Activated naive CD4-positive, alpha-beta T cell treated with anti-CD3 and anti-CD28 coated beads, Interleukin-2, amount 10 ng/mL, durations not matched to agents 7 days and 5 days (primary cell): ENCODE data around the gene CTNND2.

ENCODE experiments used
- CTCF ChIA-PET: fragments of 350-600 bp; sonication (Branson Sonifier 250); formaldehyde crosslinking; loops from one replicate; lab custom pipeline; 2021; ENCODE audit warnings: antibody characterized with exemption; lab: Charles Lee
- DNase-seq: peaks from one replicate; pipeline ENCODE4 v3.0.0-alpha.2; 2020
- H3K27ac Mint-ChIP-seq: one replicate; pipeline ENCODE4 v1.8.0; 2021; ENCODE audit warnings: mild to moderate bottlenecking, moderate library complexity, mixed read lengths
- H3K27me3 Mint-ChIP-seq: one replicate; pipeline ENCODE4 v1.8.0; 2021; ENCODE audit warnings: mild to moderate bottlenecking, mixed read lengths
- H3K36me3 Mint-ChIP-seq: one replicate; pipeline ENCODE4 v1.8.0; 2021; ENCODE audit warnings: mixed read lengths
- H3K4me1 Mint-ChIP-seq: one replicate; pipeline ENCODE4 v1.8.0; 2021; ENCODE audit warnings: mixed read lengths
- H3K4me3 Mint-ChIP-seq: one replicate; pipeline ENCODE4 v1.8.0; 2021; ENCODE audit warnings: mild to moderate bottlenecking, moderate library complexity, mixed read lengths
- H3K9me3 Mint-ChIP-seq: one replicate; pipeline ENCODE4 v1.8.0; 2021; ENCODE audit warnings: mixed read lengths

The CTNND2 gene

DNA sequence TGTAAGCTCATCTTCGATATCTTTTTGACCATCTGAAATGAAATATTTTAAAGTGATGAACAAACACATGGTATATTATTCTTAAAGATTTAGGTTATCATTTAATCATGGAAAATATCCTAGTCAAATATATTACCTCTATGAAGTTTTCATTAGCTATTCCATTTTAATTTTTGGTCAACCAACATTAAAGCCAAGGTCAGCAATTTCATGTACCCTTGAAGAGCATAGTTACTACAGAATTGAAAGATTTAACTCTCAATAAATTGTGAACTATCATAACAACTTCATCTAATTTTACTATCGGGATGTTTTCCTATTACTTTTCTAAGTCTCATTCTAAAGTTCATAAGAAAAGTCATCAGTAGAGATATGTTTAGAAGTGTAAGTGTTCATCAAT lies 492.6 kb downstream of the CTNND2 start:
- no peaks in the 10 kb centered on the region for H3K27me3 Mint-ChIP-seq
- no peak overlapping the region for H3K27ac Mint-ChIP-seq
- peaks cover 5% of the 10 kb centered on the region for H3K9me3 Mint-ChIP-seq
- CTCF ChIA-PET = no interaction called here
- DNase-seq = no peak
- H3K4me3 Mint-ChIP-seq = no peak overlapping the region
- no peaks in the 10 kb centered on the region for H3K4me1 Mint-ChIP-seq
- H3K36me3 Mint-ChIP-seq = no peaks in the 10 kb centered on the region

DNA sequence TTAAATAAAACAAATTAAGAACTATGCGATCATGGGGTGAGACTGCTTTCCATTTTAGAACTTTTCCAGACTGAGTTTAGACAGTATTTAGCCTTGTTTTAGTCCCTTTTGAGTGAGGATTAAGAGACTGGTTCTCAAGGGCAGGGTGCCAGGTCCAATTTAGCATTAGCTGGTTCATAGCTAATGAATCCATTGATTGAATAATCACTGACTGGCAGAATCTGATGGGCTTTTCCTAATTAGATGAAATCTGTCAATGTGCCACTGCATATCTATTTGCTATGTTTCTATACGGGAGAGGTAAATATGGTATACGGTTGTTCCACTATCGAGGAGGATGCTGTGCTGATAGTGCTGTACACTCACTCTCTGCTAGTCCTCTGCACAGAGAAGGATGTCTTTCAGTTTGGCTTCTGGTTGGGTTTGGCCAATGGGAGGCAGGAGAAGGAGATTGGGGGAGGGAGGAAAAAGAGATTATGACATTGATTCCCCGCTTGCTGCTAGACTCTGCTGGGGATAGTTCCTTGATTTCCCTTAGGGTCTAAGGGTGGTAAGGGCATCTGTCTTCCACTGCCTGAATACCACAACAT lies 496.6 kb downstream of the CTNND2 start:
- no peak for DNase-seq
- H3K27me3 Mint-ChIP-seq = no peaks in the 10 kb centered on the region
- no peaks in the 10 kb centered on the region for H3K4me1 Mint-ChIP-seq
- H3K36me3 Mint-ChIP-seq = no peaks in the 10 kb centered on the region
- H3K9me3 Mint-ChIP-seq = no peaks in the 10 kb centered on the region
- H3K27ac Mint-ChIP-seq = no peak overlapping the region
- CTCF ChIA-PET = no interaction called here
- no peak overlapping the region for H3K4me3 Mint-ChIP-seq

DNA sequence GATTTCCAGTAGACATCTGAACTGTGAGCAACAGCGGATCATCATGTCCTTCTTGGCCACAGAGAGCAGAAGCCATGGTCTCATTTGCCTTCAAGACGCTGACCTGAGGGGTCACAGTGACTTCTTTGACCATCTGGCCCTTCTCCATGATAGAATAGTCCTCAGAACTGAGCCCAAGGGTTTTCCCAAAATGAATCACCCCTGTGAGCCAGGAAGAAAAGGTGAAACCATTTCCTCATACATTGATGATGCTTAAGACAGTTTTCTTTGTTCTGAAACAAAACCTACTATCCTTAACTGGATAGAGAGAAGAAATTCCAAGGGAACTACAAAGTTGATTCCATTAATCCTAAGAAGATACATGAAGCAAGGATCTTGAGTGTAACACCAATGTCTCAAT lies 503.9 kb downstream of the CTNND2 start:
- Mint-ChIP-seq H3K27ac (no peak overlapping the region), H3K9me3 (no peaks in the 10 kb centered on the region), H3K4me3 (no peak overlapping the region), H3K36me3 (no peaks in the 10 kb centered on the region), H3K4me1 (no peaks in the 10 kb centered on the region), H3K27me3 (peaks cover 10% of the 10 kb centered on the region)
- no peak for DNase-seq
- CTCF ChIA-PET = no interaction called here

DNA sequence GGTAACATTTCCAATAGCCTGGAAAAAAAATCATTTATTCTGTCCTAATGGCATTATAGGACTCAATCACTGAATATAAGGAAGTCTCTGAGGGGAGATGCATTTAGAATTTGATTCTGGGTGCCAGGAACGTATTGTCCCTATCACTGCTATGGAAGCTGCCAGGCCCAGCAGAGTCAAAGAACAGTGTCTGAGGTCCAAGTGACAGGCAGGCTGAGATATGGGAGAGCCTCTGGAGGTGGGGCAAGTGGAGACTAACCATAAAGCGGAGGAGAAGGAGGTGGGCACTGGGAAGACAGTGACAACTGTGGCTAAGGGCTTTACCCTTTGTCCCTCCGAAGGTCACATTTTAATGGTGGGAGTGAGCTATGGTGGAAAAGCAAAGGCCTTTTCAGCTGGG lies 505.5 kb downstream of the CTNND2 start:
- no peak overlapping the region for H3K4me3 Mint-ChIP-seq
- H3K27ac Mint-ChIP-seq = no peak overlapping the region

DNA sequence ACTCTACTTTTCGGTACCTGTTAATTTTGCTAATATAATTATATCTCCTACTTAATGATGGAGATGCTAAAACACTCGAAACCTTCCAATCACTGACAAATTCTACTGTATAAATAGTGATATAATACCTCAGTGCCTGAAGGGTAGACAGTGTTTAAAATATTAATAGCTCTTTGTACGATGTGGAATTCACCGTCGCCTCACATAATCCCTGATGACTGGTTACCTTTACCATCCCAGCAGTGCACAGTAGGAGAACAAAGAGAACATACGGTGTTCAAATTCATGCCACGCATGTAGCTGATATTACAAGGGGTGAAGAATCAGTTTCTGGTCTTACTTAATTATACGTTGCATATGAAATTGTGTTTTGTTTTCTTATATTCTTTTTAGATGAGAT lies 506.7 kb downstream of the CTNND2 start:
- no peaks in the 10 kb centered on the region for H3K4me1 Mint-ChIP-seq

More for the DNA sequence above, 505.5 kb downstream of the CTNND2 start:
- no peaks in the 10 kb centered on the region for H3K9me3 Mint-ChIP-seq
- H3K36me3 Mint-ChIP-seq = no peaks in the 10 kb centered on the region
- CTCF ChIA-PET = no interaction called here
- H3K4me1 Mint-ChIP-seq = no peaks in the 10 kb centered on the region
- H3K27me3 Mint-ChIP-seq = peaks cover 10% of the 10 kb centered on the region
- DNase-seq = no peak

DNA sequence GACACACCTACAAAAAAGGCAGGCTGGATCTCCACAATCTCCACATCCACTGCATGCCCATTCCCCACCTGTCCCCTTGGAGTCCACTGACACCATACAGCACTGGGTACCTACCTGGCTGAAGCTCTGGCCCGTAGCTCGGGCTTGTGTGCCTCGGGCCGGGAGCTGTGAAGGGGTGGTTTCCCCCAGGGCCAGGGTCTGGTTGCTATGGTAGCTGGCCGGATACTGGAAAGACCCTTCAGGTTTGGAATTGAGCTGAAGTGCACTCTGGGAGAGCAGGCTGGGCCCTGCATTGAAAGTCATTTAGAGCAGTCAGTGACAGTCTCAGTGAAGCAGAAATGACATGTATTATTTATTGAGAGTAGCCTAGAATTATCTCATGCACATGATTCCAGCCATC lies 507.3 kb downstream of the CTNND2 start:
- no peak overlapping the region for H3K4me3 Mint-ChIP-seq
- H3K27ac Mint-ChIP-seq = no peak overlapping the region
- H3K36me3 Mint-ChIP-seq = no peaks in the 10 kb centered on the region
- peaks cover 10% of the 10 kb centered on the region for H3K27me3 Mint-ChIP-seq
- DNase-seq = no peak
- no peaks in the 10 kb centered on the region for H3K9me3 Mint-ChIP-seq
- no peaks in the 10 kb centered on the region for H3K4me1 Mint-ChIP-seq
- CTCF ChIA-PET = no interaction called here

More for the DNA sequence above, 506.7 kb downstream of the CTNND2 start:
- no peak overlapping the region for H3K4me3 Mint-ChIP-seq
- peaks cover 10% of the 10 kb centered on the region for H3K27me3 Mint-ChIP-seq
- no peak for DNase-seq
- no peak overlapping the region for H3K27ac Mint-ChIP-seq
- CTCF ChIA-PET = no interaction called here
- no peaks in the 10 kb centered on the region for H3K9me3 Mint-ChIP-seq
- H3K36me3 Mint-ChIP-seq = no peaks in the 10 kb centered on the region

DNA sequence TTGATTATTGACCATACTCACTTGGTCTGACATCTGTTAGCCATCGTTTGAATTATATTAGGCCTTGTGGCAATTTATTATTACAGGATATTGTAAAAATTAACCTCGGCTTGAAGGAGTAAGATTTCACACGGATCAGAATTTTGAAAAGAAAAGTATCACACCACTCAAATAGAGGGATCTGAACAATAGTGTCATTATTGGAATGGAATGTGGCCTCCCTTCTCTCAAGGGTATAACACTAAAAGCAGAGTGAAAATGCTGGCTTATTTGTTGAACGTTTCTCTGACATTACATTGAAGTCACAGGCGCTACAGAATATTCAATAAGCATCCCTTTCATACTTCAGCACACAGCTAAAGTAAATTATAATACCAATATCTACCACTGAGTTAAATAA lies 509.3 kb downstream of the CTNND2 start:
- no peaks in the 10 kb centered on the region for H3K36me3 Mint-ChIP-seq
- CTCF ChIA-PET = no interaction called here
- no peak overlapping the region for H3K4me3 Mint-ChIP-seq
- peaks cover 10% of the 10 kb centered on the region for H3K27me3 Mint-ChIP-seq
- H3K4me1 Mint-ChIP-seq = no peaks in the 10 kb centered on the region
- DNase-seq = no peak
- no peaks in the 10 kb centered on the region for H3K9me3 Mint-ChIP-seq
- no peak overlapping the region for H3K27ac Mint-ChIP-seq

DNA sequence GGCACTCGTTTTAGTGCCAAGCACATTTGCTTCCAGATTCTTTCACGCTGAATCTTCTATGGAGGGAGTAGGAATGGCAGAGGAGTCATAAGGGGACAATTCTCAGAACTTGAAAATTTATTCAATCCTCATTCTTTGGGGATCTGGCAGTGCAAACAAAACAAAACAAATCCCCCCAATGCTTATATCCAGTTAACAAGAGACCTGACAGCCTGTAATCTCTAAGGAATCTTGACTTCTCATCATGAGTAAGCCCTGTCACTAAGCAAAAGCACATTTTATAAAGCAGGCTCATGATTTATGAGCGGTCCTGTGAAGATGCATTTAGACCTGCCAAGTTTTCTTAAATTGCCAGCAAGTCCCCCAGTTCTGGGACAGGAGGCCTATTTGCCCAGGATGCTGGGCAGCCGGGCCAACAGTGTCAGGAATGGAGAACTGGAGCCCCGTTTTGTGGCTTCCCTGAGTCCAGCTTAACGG lies 513.9 kb downstream of the CTNND2 start:
- no peak for DNase-seq
- H3K9me3 Mint-ChIP-seq = no peaks in the 10 kb centered on the region
- H3K27ac Mint-ChIP-seq = no peak overlapping the region
- no peak overlapping the region for H3K4me3 Mint-ChIP-seq
- CTCF ChIA-PET = no interaction called here
- peaks cover 20% of the 10 kb centered on the region for H3K27me3 Mint-ChIP-seq
- H3K4me1 Mint-ChIP-seq = peaks cover 3% of the 10 kb centered on the region
- H3K36me3 Mint-ChIP-seq = no peaks in the 10 kb centered on the region

DNA sequence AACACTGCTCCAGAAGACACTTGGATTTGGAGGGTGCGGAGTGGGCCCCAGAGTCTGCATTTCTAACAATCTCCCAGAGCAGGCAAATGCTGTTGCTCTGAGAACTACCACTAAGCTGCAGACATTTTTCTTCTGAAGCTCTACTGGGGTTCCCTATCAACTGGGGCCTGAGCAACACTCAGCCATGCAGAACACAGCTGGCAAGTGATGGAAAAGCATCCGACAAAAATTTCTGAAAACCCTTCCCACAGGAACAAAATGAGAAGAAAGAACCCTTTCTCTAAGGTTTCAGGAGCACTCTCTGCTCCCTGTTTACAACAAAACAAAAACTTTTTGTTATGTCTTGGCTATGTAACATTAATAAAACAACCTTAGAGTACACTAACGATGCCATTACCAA lies 516.9 kb downstream of the CTNND2 start:
- no peak overlapping the region for H3K4me3 Mint-ChIP-seq
- CTCF ChIA-PET = no interaction called here
- H3K36me3 Mint-ChIP-seq = peaks cover 2% of the 10 kb centered on the region
- peaks cover 47% of the 10 kb centered on the region for H3K27me3 Mint-ChIP-seq
- no peak overlapping the region for H3K27ac Mint-ChIP-seq
- DNase-seq = no peak
- H3K9me3 Mint-ChIP-seq = no peaks in the 10 kb centered on the region
- peaks cover 9% of the 10 kb centered on the region for H3K4me1 Mint-ChIP-seq

DNA sequence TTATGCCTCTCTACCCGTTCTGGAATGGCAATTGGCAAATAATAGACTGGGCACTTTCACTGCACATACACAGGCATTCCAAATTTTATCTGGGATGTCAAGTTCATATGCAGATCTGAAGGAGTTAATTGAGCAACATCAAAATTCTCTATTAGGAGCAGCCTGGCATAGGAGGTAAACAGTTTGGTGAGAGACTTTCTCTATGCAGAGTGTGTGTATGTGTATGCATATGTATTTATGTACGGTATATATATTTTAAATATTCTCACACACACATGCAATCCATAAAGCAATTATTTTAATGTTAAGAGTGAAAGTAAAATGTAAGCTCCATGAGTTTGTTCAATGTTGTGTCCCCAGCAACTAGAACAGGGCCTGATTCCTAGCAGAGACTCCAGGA lies 517.8 kb downstream of the CTNND2 start:
- Mint-ChIP-seq H3K4me1 (peaks cover 9% of the 10 kb centered on the region), H3K4me3 (no peak overlapping the region), H3K27me3 (peaks cover 50% of the 10 kb centered on the region), H3K36me3 (peaks cover 2% of the 10 kb centered on the region), H3K9me3 (no peaks in the 10 kb centered on the region), H3K27ac (no peak overlapping the region)
- CTCF ChIA-PET = interaction anchor here (0.5 kb wide), 1 partner anchor 204 kb away, joined by 3 read pairs; no protein-coding TSS in a partner anchor
- DNase-seq = no peak

DNA sequence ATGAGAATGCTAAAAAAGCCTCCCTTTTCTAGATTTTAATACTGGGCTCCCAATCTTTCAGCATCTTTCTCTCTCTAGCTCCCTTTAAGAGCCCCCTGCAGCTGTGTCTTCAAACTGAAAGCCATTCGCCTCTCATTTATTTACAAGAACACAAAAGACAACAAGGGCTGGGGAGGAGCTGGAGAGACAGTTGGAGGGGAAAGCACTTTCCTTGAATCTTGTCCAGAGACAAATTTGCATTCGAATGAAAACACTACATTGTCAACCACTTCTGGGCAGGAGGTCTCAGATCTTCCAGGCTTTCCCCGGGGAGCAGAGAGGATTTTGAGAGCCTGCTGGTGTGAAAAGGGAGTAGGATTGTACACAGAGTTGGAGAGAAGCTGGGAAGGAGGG lies 518.3 kb downstream of the CTNND2 start:
- H3K9me3 Mint-ChIP-seq = no peaks in the 10 kb centered on the region
- no peak for DNase-seq
- H3K27me3 Mint-ChIP-seq = peaks cover 50% of the 10 kb centered on the region
- no peak overlapping the region for H3K4me3 Mint-ChIP-seq
- CTCF ChIA-PET = interaction anchor here (0.5 kb wide), 1 partner anchor 203 kb away, joined by 3 read pairs; no protein-coding TSS in a partner anchor
- H3K27ac Mint-ChIP-seq = no peak overlapping the region
- H3K36me3 Mint-ChIP-seq = peaks cover 2% of the 10 kb centered on the region
- H3K4me1 Mint-ChIP-seq = peaks cover 9% of the 10 kb centered on the region

DNA sequence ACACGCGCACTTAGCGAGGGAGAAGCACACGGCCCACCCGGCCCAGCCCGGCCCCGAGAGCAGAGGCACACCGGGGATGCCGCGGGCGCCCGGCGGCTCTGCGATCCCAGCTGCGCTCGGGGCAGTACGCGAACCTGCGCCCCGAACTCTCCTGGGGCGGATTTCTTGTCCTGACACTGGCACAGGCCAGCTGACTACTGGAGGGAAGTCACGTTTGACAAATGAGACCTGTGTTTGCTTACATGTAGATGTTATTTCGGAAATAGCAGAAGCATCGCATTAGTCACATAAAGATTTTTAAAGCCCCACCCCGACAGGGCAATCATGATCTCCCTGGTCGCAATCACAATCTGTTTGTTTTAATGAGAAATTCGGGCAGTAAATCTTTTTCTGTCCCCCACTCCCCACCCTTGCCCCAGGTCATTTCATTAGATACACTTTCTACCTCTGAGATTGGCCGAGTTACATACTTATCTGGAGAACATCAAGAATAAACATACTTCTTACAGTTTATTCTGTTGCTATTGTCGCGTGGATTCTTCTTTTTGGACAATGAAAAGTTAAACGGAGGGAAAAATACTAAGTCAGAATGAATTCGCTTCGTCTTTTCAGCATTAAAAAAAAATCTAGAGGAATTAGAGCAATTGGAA lies 518.9 kb downstream of the CTNND2 start:
- Mint-ChIP-seq H3K27ac (no peak overlapping the region), H3K36me3 (peaks cover 2% of the 10 kb centered on the region), H3K4me3 (no peak overlapping the region), H3K9me3 (no peaks in the 10 kb centered on the region), H3K4me1 (peaks cover 9% of the 10 kb centered on the region), H3K27me3 (peaks cover 50% of the 10 kb centered on the region)
- CTCF ChIA-PET = no interaction called here
- DNase-seq = no peak

DNA sequence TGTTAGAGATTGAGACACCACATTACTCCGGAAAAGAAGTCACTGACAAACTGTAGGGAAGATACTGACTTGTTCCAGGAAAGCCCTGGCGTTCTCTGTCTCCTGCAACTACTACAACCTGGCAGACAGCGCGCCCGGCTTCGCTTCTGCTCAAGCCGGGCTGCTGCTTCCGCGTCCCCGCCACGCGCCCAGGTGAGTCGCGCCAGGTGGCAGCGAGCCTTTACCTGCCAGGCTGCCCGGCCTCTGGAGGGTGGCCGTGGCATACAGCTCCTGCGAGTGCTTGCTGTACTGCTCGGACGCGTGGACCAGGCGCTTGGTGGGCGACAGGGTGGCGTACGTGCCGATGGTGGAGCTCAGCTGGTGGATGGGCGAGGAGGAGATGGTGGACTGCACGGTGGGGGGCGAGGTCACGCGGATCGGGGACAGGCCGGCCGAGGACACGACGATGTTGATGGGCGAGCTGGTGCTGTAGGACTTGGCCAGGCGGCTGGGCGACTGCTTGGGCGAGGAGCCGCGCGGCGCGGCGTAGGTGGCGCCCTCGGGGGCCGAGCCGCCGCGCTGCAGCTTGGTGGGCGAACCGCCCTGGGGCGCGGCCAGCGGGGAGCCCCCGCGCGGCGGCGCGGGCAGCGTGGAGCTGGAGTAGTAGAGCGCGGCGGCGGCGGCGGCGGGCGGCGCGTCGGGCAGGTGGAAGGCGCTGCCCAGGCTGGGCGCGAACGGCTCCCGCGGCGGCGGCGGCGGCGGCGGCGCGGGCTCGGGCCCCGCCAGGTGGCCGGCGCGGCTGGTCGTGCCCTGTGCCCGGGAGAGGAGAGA lies 519.6 kb downstream of the CTNND2 start:
- peaks cover 2% of the 10 kb centered on the region for H3K36me3 Mint-ChIP-seq

DNA sequence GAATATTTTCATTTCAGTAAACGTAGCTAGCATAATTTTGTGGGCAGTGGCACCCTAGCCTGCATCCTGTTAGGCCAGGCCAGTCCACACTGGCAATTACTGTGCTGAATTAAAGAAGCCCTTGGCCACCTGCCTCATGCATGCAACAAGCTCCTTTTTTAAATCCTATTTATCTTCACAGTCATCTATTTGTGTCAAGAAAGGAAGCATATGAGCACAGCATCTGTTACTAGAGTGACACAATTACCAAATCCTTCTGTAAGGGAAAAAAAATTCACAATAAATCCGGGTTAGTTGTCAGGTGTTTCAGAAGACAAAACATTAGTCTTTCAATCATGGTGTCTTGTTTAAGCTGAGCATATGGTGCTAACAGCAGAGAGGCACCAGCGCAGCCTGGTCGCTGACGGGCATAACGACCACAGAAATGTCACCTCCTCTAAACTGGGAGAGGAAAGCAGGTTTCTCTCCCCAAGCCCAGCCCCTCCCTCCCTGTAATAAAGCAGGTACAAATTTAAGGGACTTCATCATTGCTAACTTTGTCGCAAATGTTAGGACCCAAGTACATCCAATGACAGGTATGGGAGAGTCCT lies 520.6 kb downstream of the CTNND2 start:
- Mint-ChIP-seq H3K36me3 (peaks cover 2% of the 10 kb centered on the region), H3K4me1 (peaks cover 9% of the 10 kb centered on the region), H3K4me3 (no peak overlapping the region), H3K27me3 (peaks cover 50% of the 10 kb centered on the region), H3K9me3 (no peaks in the 10 kb centered on the region), H3K27ac (no peak overlapping the region)
- CTCF ChIA-PET = no interaction called here
- DNase-seq = no peak

More for the DNA sequence above, 519.6 kb downstream of the CTNND2 start:
- Mint-ChIP-seq H3K4me3 (no peak overlapping the region), H3K4me1 (peaks cover 9% of the 10 kb centered on the region), H3K27ac (no peak overlapping the region), H3K9me3 (no peaks in the 10 kb centered on the region), H3K27me3 (peaks cover 50% of the 10 kb centered on the region)
- CTCF ChIA-PET = no interaction called here
- no peak for DNase-seq
